GM12892 (cell line): ENCODE data around the gene ABCB8.

Experiments
- POLR2A ChIP-seq: IDR thresholded peaks from 2 replicates; pipeline ENCODE4 v1.6.1; 2011; ENCODE audit warnings: low read depth, low read length, control low read depth
- POLR2AphosphoS5 ChIP-seq: IDR thresholded peaks from 2 replicates; pipeline ENCODE4 v1.6.1; 2011; ENCODE audit warnings: low read depth, low read length, control low read depth
- TAF1 ChIP-seq: IDR thresholded peaks from 2 replicates; pipeline ENCODE4 v1.6.1; 2011; ENCODE audit warnings: low read depth, mild to moderate bottlenecking, control low read depth, low read length, borderline replicate concordance

DNA sequence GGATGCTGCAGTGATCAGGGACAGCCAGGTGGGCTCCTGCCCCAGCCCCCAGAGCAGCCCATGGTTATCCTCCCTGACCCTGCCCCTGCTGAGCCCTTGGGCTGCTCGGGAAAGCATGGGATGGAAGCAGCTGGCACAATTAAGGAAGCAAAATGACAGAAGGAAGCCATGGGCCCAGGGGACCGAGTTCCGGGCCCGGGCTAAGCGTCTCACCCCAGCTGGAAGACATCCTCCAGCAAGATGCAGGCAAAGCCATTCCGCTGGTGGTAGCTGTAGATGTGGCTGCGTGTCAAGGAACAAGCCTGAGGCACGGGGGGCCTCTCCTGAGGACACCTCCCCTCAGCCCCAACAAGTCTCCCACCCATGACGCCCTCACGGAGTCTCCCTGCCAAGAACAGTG lies 5.0 kb upstream of the ABCB8 start:
- TF ChIP-seq POLR2A (no peak), TAF1 (no peak), POLR2AphosphoS5 (no peak)
